Measurements from ENCODE around the gene DMXL2.

Gene DMXL2

DNA sequence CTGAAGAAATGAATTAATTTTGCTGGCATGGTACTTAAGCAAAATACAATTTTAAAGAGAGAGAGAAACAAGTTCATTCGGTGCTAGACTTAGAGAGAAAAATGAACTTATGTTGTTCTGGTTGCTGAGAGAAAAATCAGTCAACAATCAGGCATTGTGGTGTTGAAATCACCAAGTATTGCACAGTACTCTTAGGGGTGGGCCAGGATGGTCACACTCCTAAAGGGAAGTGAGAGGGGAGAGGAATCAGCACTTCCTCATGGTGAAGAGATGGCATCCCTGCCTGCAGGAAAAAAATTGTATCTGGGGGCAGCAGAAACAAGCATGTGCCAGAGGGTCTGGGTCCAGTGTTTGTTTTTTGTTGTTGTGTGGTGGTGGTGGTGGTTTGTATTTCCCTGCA lies 7.0 kb upstream of the DMXL2 start:
- no peak for TF ChIP-seq CTCF (IDR thresholded peaks at IDR 0.05; ENCODE audit: extremely low read depth, missing control alignments)
- no peak for DNase-seq (ENCODE audit: low spot score)

DNA sequence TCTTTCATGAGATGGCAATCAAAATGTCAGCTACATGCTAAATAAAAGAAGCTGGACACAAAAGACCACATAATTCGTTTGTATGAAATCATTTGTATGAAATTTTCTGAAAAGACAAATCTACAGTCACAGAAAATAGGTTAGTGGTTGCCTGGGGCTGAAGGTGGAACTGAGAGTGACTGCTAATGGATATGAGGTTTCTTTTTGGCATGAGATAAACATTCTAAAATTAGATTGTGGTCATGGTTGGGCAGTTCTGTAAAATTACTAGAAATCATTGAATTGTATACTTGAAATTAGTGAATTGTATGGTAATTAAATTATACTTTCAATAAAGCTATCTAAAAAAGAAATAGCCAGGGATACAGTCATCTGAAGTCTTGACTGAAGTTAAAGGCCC lies 2.7 kb upstream of the DMXL2 start:
- no peak for TF ChIP-seq CTCF (IDR thresholded peaks at IDR 0.05; ENCODE audit: extremely low read depth, missing control alignments)

GRCh38 chr15:51624022-51624421 lies 1.5 kb upstream of the DMXL2 start:
- TF ChIP-seq CTCF (IDR thresholded peaks at IDR 0.05; ENCODE audit: extremely low read depth, missing control alignments) = no peak
- DNase-seq (ENCODE audit: low spot score) = no peak

More for the DNA sequence above, 2.7 kb upstream of the DMXL2 start:
- peak; percentile 49 for DNase-seq (ENCODE audit: low spot score)

GRCh38 chr15:51623386-51623938 lies 891 bp upstream of the DMXL2 start:
- TF ChIP-seq CTCF (IDR thresholded peaks at IDR 0.05; ENCODE audit: extremely low read depth, missing control alignments) = no peak
- peak; percentile 15 for DNase-seq (ENCODE audit: low spot score)

DNA sequence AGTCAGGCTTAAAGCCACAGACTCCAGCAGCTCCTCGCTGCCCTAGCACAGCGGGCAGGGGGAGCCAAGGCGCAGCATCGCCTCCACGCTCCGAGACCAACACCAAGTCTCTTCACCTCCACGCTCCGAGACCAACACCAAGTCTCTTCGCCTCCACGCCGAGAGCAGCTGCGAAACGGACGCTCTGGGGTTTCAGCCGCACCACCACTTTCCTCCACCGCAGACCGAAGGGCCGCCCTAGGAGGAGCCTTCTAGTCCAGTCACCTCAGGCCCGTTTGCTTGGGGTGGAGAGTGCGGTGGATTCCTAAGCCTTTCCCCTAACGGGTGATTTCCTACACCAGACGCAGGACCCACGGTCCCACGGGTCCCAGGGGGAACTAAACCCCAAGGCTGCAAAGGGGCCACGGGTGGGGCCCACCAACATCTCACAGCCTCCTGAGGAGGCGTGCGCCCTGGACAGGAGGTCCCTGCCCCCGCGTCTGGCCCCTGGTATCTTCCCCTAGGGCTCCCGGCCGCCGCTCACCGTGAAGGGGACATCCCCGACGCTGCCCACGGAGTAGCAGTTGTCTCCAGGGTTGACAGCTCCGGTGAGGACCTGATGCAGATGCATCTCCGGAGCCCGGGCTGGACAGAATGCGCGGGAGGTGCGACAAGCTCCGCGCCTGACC lies 501 bp downstream of the DMXL2 start:
- DNase-seq (ENCODE audit: low spot score) = peak; percentile 78
- TF ChIP-seq CTCF (IDR thresholded peaks at IDR 0.05; ENCODE audit: extremely low read depth, missing control alignments) = no peak

- DNase-seq (ENCODE audit: low spot score) = no peak
- no peak for TF ChIP-seq CTCF (IDR thresholded peaks at IDR 0.05; ENCODE audit: extremely low read depth, missing control alignments)
These were observed 1.3 kb downstream of the DMXL2 start for GRCh38 chr15:51621155-51621765.

DNA sequence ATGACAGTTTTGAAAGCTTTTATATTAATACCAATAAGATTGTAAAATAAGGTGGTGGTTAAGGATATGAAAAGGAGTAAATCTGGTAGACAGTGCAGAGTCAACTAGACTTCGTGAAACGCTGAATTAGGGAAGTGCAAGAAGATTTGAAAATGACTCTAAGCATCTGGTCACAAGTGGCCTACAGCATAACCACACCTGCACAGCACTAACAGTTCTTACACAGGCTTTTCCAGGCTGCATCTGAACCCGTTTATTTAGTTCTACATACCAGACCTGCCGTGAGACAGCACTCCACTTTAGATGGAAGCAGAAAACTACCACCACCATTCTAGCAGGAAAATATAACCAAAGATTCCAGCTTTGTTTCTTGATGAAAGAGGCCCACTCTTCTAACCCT lies 1.9 kb downstream of the DMXL2 start:
- TF ChIP-seq CTCF (IDR thresholded peaks at IDR 0.05; ENCODE audit: extremely low read depth, missing control alignments) = no peak
- peak; percentile 25 for DNase-seq (ENCODE audit: low spot score)
